Heart left ventricle (tissue), 16 donors: ENCODE measurements around the gene SMC5. TPM values are rescaled to one million over a fixed set of nuclear protein-coding genes. Genes with fewer than 3 reads are reported as not detected.
"Not testable (repeated sequence)": the region's sequence is repeated elsewhere in the genome, so short reads cannot be mapped to it uniquely, and the experiment has no call there.

ENCODE experiments used
- ATAC-seq, 4 donors: fragments of 200-7000 bp; cut with Tn5 transposase; one replicate each; pipeline ENCODE4 v1.9.1; 2020 to 2022; ENCODE audit warnings: moderate library complexity in 4 of 4, mild to moderate bottlenecking in 3 of 4, moderate number of reproducible peaks in 1 of 4
- DNase-seq, 5 donors: peaks; one replicate each; pipeline ENCODE4 v3.0.0-alpha.2; 2020
- H3K27ac ChIP-seq, 12 donors: fragments of 200-600 bp; sonication (generic) in 4 of 12; one replicate each; pipeline versions ENCODE4 v1.5.0 to v1.8.0; 2016 to 2022; ENCODE audit warnings: mild to moderate bottlenecking in 2 of 12
- H3K27me3 ChIP-seq, 9 donors: fragments of 200-600 bp; sonication (generic) in 2 of 9; one replicate each; pipeline versions ENCODE4 v1.5.1 to v1.8.0; 2016 to 2022; ENCODE audit warnings: mild to moderate bottlenecking in 3 of 9
- H3K36me3 ChIP-seq, 9 donors: fragments of 200-600 bp; sonication (generic) in 2 of 9; one replicate each; pipeline versions ENCODE4 v1.5.0 to v1.8.0; 2018 to 2022; ENCODE audit warnings: mild to moderate bottlenecking in 2 of 9
- H3K4me1 ChIP-seq, 12 donors: fragments of 200-600 bp; sonication (generic) in 4 of 12; one replicate each; pipeline versions ENCODE4 v1.5.0 to v1.8.0; 2016 to 2022; ENCODE audit warnings: mild to moderate bottlenecking in 3 of 12
- H3K4me3 ChIP-seq, 12 donors: fragments of 200-600 bp; sonication (generic) in 4 of 12; one replicate each; pipeline versions ENCODE4 v1.5.0 to v1.8.0; 2017 to 2022; ENCODE audit warnings: mild to moderate bottlenecking in 9 of 12, moderate library complexity in 4 of 12
- H3K9me3 ChIP-seq, 12 donors: fragments of 200-600 bp; sonication (generic) in 4 of 12; one replicate each; pipeline versions ENCODE4 v1.5.0 to v1.8.0; 2016 to 2022; ENCODE audit warnings: mild to moderate bottlenecking in 1 of 12
- CTCF ChIP-seq, 12 donors: fragments of 200-600 bp; sonication (generic) in 4 of 12; IDR thresholded peaks; one replicate each; pipeline versions ENCODE4 v1.5.0 to v1.8.0; 2018 to 2022; ENCODE audit warnings: antibody characterized with exemption in 12 of 12, mild to moderate bottlenecking in 5 of 12
- POLR2A ChIP-seq, 2 donors: fragments of 450-650 bp; IDR thresholded peaks; one replicate each; pipeline ENCODE4 v1.6.1; 2017; ENCODE audit warnings: antibody characterized with exemption in 2 of 2, mild to moderate bottlenecking in 2 of 2, moderate library complexity in 2 of 2
- WGBS, 4 donors: extraction: QIAGEN DNeasy Blood & Tissue Kit in 2 of 4; methylation state at CpG; one replicate each; pipeline versions ENCODE4 v1.1.5 to v1.1.7; 2013 to 2018; 5-methylcytosine and 5-hydroxymethylcytosine counted together
- intact Hi-C, 10 donors: fragments of 100-400 bp; cut with DNase I; formaldehyde crosslinking; loops; one replicate each; pipeline versions ENCODE4 v1.11.1 to v1.14.2; 2022
- polyA plus RNA-seq, 2 donors: library from polyadenylated mRNA; stranded (reverse); fragments of 200-250 nt; gene quantifications; one replicate each; pipeline ENCODE4 v1.2.3, GENCODE V29; 2013
- total RNA-seq, 9 donors: library from RNA; depleted of rRNA in 2 of 9; stranded (reverse); fragments of >200 nt in 2 of 9; fragmentation: NEBNext Ultra II Directional in 3 of 9; extraction: Animal tissue kit (Norgen Biotek cat#: 25700) in 3 of 9; gene quantifications; one replicate each; pipeline versions ENCODE4 v1.1.0 to v1.2.4, GENCODE V29; 2016 to 2023
- donor health status: ischemic (EF 13 %, LVEDD 7.1; RV severe dilation, severe dysfunction).
- donor health status: healthy with polysubstance abuse.
- donor health status: DM: no; HTN: yes; CAD: no.
- donor health status: DM: no; HTN: no; CAD: no.
- donor health status: ischemic (EF 25% LVEDD 6.9; RV normal size, moderate dysfunction).
- donor health status: ischemic (EF 25% LVEDD 5.7; RV mildly dilated, moderate dysfunction).
- donor health status: healthy.
- donor health status: DM: yes; HTN: yes; CAD: no.
- donor health status: ischemic (EF 35%, LVEDD 5.7; RV mildly dilated, moderate dysfunction).
- donor health status: nonischemic (EF 11% LVEDD 7.7; RV severe dilation, severe dysfunction).
- donor health status: DM: yes; HTN: yes; CAD: no.
- donor health status: PGD.
- donor health status: ischemic (EF 29% LVEDD 5.4; RV normal size, mild dysfunction).
- donor health status: nonischemic (EF 23%, LVEDD 6.1; RV moderate dilation, normal function).

Gene SMC5
- total and polyA plus RNA-seq, 11 donors, result 6.8 to 14.6 (median 11.0) TPM

GRCh38 chr9:70229026-70229425 is 29.8 kb upstream of the SMC5 start:
- Histone ChIP-seq H3K27me3 (no peaks in the 10 kb centered on the region), H3K27ac (peak overlapping the region in 7 of 12 donors; percentile 3 to 43 (median 19)), H3K4me3 (peak overlapping the region in 3 of 12 donors; percentile 1 to 36 (median 23)), H3K36me3 (peaks cover 0 to 15% (median 0%) of the 10 kb centered on the region in 9 donors), H3K9me3 (no peaks in the 10 kb centered on the region), H3K4me1 (peaks cover 0 to 17% (median 9%) of the 10 kb centered on the region in 12 donors)
- DNase-seq (peak in 2 of 5 donors; percentile 20 to 49), ATAC-seq (peak; percentile 83 to 95 (median 89))
- 42 to 62% (median 47%) methylated on average over 4 of the region's 4 CpGs for WGBS, 4 donors
- no peak for TF ChIP-seq POLR2A (IDR thresholded peaks at IDR 0.05)
- no peak for TF ChIP-seq CTCF (IDR thresholded peaks at IDR 0.05)
- intact Hi-C loops, result loop anchor here in 6 of 10 donors (2.0 to 10.0 kb wide), 9 partner anchors 94 to 258 kb away; no protein-coding TSS in a partner anchor

DNA sequence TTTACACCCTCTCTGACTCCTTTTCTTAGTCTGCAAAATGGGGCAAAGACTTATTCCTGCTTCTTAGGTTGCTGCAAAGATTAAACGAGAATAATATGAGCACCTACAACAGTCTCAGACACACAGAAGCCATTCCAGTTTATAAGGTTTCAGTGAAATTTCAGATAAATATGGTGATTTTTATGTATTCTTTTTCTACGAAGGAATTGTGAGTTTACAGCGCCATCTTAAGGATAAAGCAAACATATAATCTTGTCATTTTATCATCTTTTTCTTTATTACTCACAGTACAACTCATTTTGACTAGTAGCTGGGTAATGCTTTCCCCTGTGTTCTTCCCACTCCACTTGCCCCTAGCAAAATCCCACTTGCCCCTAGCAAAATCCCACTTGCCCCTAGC is 29.2 kb upstream of the SMC5 start:
- Histone ChIP-seq H3K9me3 (no peaks in the 10 kb centered on the region), H3K27me3 (no peaks in the 10 kb centered on the region), H3K36me3 (peaks cover 0 to 15% (median 0%) of the 10 kb centered on the region in 9 donors), H3K4me1 (peaks cover 0 to 17% (median 9%) of the 10 kb centered on the region in 12 donors), H3K27ac (peak overlapping the region in 6 of 12 donors; percentile 6 to 43 (median 18)), H3K4me3 (peak overlapping the region in 3 of 12 donors; percentile 1 to 36 (median 23))
- peak in 2 of 4 donors; percentile 20 to 66 for ATAC-seq
- TF ChIP-seq POLR2A (IDR thresholded peaks at IDR 0.05) (no peak), CTCF (IDR thresholded peaks at IDR 0.05) (peak in 9 of 12 donors; percentile 16 to 55 (median 35))
- intact Hi-C loops, result loop anchor here in 6 of 10 donors (2.0 to 10.0 kb wide), 9 partner anchors 95 to 259 kb away; no protein-coding TSS in a partner anchor
- no peak for DNase-seq
- 47 to 61% (median 51%) methylated on average over 3 of the region's 3 CpGs for WGBS, 4 donors

DNA sequence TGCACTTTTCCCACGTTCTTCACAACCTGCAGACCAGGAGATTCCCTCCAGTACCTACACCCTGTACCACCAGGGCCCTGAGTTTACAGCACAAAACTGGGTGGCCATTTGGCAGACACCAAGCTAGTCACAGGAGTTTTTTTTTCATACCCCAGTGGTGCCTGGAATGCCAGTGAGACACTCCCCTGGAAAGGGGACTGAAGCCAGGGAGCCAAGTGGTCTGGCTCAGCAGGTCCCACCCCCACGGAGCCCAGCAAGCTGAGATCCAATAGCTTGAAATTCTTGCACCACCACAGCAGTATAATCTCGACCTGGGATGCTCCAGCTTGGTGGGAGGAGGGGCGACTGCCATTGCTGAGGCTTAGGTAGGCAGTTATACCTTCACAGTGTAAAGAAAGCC is 26.3 kb upstream of the SMC5 start:
- ATAC-seq (no peak), DNase-seq (no peak)
- no peaks in the 10 kb centered on the region for H3K27me3 ChIP-seq
- peaks cover 0 to 17% (median 9%) of the 10 kb centered on the region in 12 donors for H3K4me1 ChIP-seq
- H3K4me3 ChIP-seq, result no peak overlapping the region
- intact Hi-C loops, result loop anchor here in 2 of 10 donors (5.0 to 10.0 kb wide), 2 partner anchors 258 to 260 kb away; no protein-coding TSS in a partner anchor
- no peak overlapping the region for H3K27ac ChIP-seq
- H3K36me3 ChIP-seq, result no peaks in the 10 kb centered on the region
- WGBS, 4 donors, result 33 to 52% (median 43%) methylated on average over 3 to 4 of the region's 4 CpGs
- no peaks in the 10 kb centered on the region for H3K9me3 ChIP-seq
- no peak for TF ChIP-seq POLR2A (IDR thresholded peaks at IDR 0.05)
- TF ChIP-seq CTCF (IDR thresholded peaks at IDR 0.05), result no peak

DNA sequence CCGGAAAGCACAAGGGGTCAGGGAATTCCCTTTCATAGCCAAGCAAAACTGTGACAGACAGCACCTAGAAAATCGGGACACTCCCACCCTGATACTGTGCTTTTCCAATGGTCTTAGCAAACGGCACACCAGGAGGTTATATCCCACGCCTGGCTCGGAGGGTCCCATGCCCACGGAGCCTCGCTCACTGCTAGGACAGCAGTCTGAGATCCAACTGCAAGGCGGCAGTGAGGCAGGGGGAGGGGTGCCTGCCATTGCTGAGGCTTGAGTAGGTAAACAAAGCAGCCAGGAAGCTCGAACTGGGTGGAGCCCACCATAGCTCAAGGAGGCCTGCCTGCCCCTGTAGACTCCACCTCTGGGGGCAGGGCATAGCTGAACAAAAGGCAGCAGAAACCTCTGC is 24.6 kb upstream of the SMC5 start:
- intact Hi-C loops, result loop anchor here in 2 of 10 donors (5.0 to 10.0 kb wide), 2 partner anchors 259 to 262 kb away; no protein-coding TSS in a partner anchor
- H3K27me3 ChIP-seq, H3K36me3 ChIP-seq, DNase-seq, H3K27ac ChIP-seq, H3K9me3 ChIP-seq, H3K4me1 ChIP-seq, H3K4me3 ChIP-seq, ATAC-seq: not testable (repeated sequence)
- 78 to 91% (median 90%) methylated on average over 4 to 9 of the region's 9 CpGs for WGBS, 4 donors

DNA sequence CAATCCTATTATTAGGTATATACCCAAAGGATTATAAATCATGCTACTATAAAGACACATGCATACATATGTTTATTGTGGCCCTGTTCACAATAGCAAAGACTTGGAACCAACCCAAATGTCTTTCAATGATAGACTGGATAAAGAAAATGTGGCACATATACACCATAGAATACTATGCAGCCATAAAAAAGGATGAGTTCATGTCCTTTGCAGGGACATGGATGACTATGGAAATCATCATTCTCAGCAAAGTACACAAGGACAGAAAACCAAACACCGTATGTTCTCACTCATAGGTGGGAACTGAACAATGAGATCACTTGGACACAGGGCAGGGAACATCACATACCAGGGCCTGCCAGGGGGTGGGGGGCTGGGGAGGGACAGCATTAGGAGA is 12.8 kb upstream of the SMC5 start:
- DNase-seq, H3K36me3 ChIP-seq, H3K27me3 ChIP-seq, intact Hi-C loops, H3K4me3 ChIP-seq, H3K9me3 ChIP-seq, ATAC-seq, H3K4me1 ChIP-seq, H3K27ac ChIP-seq: not testable (repeated sequence)
- WGBS, 4 donors, result 87 to 100% (median 91%) methylated on average over 1 of the region's 1 CpG
